Caco-2 (cell line): ENCODE data around the gene NFIA. TPM values are rescaled to one million over a fixed set of nuclear protein-coding genes. Genes with fewer than 3 reads are reported as not detected.

ENCODE experiments used
- BruUV-seq: library from RNA; stranded (reverse); fragments of 400-500 nt; replicated peaks from 2 replicates; lab custom pipeline; 2021; lab: Mats Ljungman, UMichigan
- CTCF ChIA-PET: fragments of 300-600 bp; sonication (Branson Sonifier 250); formaldehyde crosslinking; loops from one replicate; lab custom pipeline; 2022; ENCODE audit warnings: antibody characterized with exemption; lab: Charles Lee
- POLR2A ChIA-PET: fragments of 300-600 bp; sonication (Branson Sonifier 250); formaldehyde crosslinking; loops from one replicate; lab custom pipeline; 2022; ENCODE audit warnings: antibody characterized with exemption; lab: Charles Lee
- DNase-seq, 2 experiments: peaks; one replicate each; pipeline versions ENCODE4 v3.0.0 to v3.0.0-alpha.2; 2020 to 2022
- H3K27me3 ChIP-seq: replicated peaks from 2 replicates; pipeline ENCODE4 v1.6.0; 2011; ENCODE audit warnings: low read length; ENCODE audit not compliant: control insufficient read depth, insufficient read depth
- H3K36me3 ChIP-seq: 2 replicates; pipeline ENCODE4 v1.5.1; 2011; ENCODE audit warnings: low read length; ENCODE audit not compliant: control insufficient read depth, insufficient read depth
- H3K4me1 ChIP-seq: fragments of 250-450 bp; sonication (Bioruptor Pico); 2 replicates; pipeline ENCODE4 v1.5.1; 2020; ENCODE audit warnings: mild to moderate bottlenecking
- H3K4me3 ChIP-seq: 2 replicates; pipeline ENCODE4 v1.5.1; 2011; ENCODE audit warnings: low read depth, mild to moderate bottlenecking, control low read depth, low read length
- H3K9me3 ChIP-seq: fragments of 250-450 bp; sonication (Bioruptor Pico); 2 replicates; pipeline ENCODE4 v1.5.1; 2020; ENCODE audit warnings: mild to moderate bottlenecking, moderate library complexity
- H3K27ac Mint-ChIP-seq: one replicate; pipeline ENCODE4 v1.8.0; 2022; ENCODE audit warnings: mixed read lengths; ENCODE audit not compliant: unreplicated experiment
- H3K27me3 Mint-ChIP-seq: one replicate; pipeline ENCODE4 v1.8.0; 2022; ENCODE audit warnings: mixed read lengths; ENCODE audit not compliant: insufficient read depth, unreplicated experiment
- H3K36me3 Mint-ChIP-seq: one replicate; pipeline ENCODE4 v1.8.0; 2022; ENCODE audit warnings: mild to moderate bottlenecking, mixed read lengths; ENCODE audit not compliant: insufficient read depth, unreplicated experiment
- H3K4me1 Mint-ChIP-seq: one replicate; pipeline ENCODE4 v1.8.0; 2022; ENCODE audit warnings: low read depth, mixed read lengths; ENCODE audit not compliant: unreplicated experiment
- H3K4me3 Mint-ChIP-seq: one replicate; pipeline ENCODE4 v1.8.0; 2022; ENCODE audit warnings: mild to moderate bottlenecking, moderate library complexity, mixed read lengths; ENCODE audit not compliant: unreplicated experiment
- H3K9me3 Mint-ChIP-seq: one replicate; pipeline ENCODE4 v1.8.0; 2022; ENCODE audit warnings: mixed read lengths; ENCODE audit not compliant: unreplicated experiment
- intact Hi-C: fragments of 100-400 bp; cut with micrococcal nuclease; formaldehyde crosslinking; loops from one replicate; pipeline ENCODE4 v1.10.0; 2022; ENCODE audit not compliant: unreplicated experiment
- total RNA-seq: library from RNA; stranded (reverse); gene quantifications from 2 replicates; pipeline ENCODE4 v1.2.3, GENCODE V29; 2022
- TF ChIP-seq, protein P1 (sequence below), 2 experiments: fragments of 200-600 bp in 1 of 2; IDR thresholded peaks; 1 replicate in 1 of 2; 2 replicates in 1 of 2; pipeline versions ENCODE4 v1.5.1 to v1.8.0; 2011 to 2022; ENCODE audit warnings: antibody characterized with exemption in 1 of 2, control low read depth in 1 of 2, inconsistent platforms in 1 of 2, low read depth in 1 of 2, low read length in 1 of 2, mild to moderate bottlenecking in 1 of 2, moderate library complexity in 1 of 2; ENCODE audit not compliant: insufficient read depth in 1 of 2, severe bottlenecking in 1 of 2, unreplicated experiment in 1 of 2

NFIA gene
- total RNA-seq, 1 experiment from 2014 or later: 1.4 TPM

DNA sequence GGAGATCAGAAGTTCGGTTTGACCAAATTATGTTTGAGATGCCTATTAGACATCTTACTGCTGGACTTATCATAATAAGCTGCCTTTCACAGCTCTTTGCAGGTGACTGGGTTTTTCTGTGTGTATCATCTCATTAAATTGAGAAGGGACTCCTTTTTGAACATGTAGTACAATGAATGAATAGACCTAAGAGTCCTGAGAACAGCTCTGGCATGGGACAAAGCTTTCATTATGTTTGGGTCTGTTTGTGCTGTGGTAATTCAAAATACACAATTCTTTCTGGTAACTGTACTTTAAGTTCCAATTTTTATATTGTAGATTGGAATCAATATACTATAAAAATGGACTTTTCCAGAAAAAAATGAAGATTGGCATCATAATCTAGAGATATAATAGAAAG is 330.2 kb downstream of the NFIA start:
- no TSS peak for BruUV-seq

DNA sequence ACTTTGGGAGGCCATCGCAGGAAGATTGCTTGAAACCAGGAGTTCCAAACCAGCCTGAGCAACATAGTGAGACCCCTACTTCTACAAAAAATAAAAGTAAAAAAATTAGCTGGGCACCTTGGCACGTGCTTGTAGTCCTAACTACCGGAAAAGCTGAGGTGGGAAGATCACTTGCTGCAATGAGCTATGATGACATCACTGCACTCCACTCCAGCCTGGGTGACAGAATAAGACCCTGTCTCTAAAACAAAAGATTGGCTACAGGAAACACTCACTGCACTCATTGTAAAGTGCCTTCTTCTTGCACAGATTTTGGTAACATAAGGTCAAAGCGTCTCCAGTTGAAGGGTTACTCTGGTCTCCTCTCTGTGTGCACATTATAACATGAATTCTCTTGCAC is 336.8 kb downstream of the NFIA start:
- TF ChIP-seq, protein P1, sequence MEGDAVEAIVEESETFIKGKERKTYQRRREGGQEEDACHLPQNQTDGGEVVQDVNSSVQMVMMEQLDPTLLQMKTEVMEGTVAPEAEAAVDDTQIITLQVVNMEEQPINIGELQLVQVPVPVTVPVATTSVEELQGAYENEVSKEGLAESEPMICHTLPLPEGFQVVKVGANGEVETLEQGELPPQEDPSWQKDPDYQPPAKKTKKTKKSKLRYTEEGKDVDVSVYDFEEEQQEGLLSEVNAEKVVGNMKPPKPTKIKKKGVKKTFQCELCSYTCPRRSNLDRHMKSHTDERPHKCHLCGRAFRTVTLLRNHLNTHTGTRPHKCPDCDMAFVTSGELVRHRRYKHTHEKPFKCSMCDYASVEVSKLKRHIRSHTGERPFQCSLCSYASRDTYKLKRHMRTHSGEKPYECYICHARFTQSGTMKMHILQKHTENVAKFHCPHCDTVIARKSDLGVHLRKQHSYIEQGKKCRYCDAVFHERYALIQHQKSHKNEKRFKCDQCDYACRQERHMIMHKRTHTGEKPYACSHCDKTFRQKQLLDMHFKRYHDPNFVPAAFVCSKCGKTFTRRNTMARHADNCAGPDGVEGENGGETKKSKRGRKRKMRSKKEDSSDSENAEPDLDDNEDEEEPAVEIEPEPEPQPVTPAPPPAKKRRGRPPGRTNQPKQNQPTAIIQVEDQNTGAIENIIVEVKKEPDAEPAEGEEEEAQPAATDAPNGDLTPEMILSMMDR (IDR thresholded peaks at IDR 0.05; ENCODE audit: insufficient read depth in 1 of 2, low read depth in 1 of 2, low read length in 1 of 2, severe bottlenecking in 1 of 2, unreplicated experiment in 1 of 2): no peak
- POLR2A ChIA-PET: no interaction called here
- CTCF ChIA-PET: no interaction called here

More for the DNA sequence above, 330.2 kb downstream of the NFIA start:
- Histone ChIP-seq H3K4me1 (no peaks in the 10 kb centered on the region), H3K9me3 (no peaks in the 10 kb centered on the region), H3K27me3 (no peaks in the 10 kb centered on the region; the same call in 1 of the 2 replicates), H3K4me3 (no peak overlapping the region), H3K36me3 (no peaks in the 10 kb centered on the region)
- H3K36me3 Mint-ChIP-seq: no peaks in the 10 kb centered on the region
- POLR2A ChIA-PET: no interaction called here
- CTCF ChIA-PET: no interaction called here
- no peaks in the 10 kb centered on the region for H3K27me3 Mint-ChIP-seq
- no peak overlapping the region for H3K4me3 Mint-ChIP-seq
- no peak for DNase-seq
- H3K4me1 Mint-ChIP-seq: no peaks in the 10 kb centered on the region
- intact Hi-C loops: no loop called here
- no peaks in the 10 kb centered on the region for H3K9me3 Mint-ChIP-seq
- TF ChIP-seq, protein P1 (IDR thresholded peaks at IDR 0.05; ENCODE audit: insufficient read depth in 1 of 2, low read depth in 1 of 2, low read length in 1 of 2, severe bottlenecking in 1 of 2, unreplicated experiment in 1 of 2): no peak
- no peak overlapping the region for H3K27ac Mint-ChIP-seq

DNA sequence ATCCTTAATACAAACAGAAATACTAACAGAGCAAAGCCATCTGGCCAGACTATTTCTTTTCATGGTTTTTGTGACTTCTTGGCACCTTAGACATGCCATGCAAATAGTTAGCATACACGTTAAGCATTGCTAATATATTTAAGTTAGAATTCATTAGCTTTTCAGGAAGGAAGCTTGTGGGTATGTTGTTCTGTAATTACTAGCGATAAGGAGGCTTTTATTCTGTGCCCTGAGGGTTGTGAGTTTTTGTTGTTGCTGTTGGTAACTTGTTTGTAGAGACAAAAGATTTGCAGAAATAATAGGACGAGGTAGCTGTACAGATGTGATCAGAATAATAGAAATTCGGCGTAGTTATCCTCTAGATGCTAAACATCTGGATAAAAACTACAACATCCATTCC is 337.3 kb downstream of the NFIA start:
- Histone ChIP-seq H3K4me1 (no peaks in the 10 kb centered on the region), H3K4me3 (no peak overlapping the region), H3K9me3 (no peaks in the 10 kb centered on the region), H3K27me3 (no peaks in the 10 kb centered on the region), H3K36me3 (no peaks in the 10 kb centered on the region)
- TF ChIP-seq, protein P1 (IDR thresholded peaks at IDR 0.05; ENCODE audit: insufficient read depth in 1 of 2, low read depth in 1 of 2, low read length in 1 of 2, severe bottlenecking in 1 of 2, unreplicated experiment in 1 of 2): no peak
- DNase-seq: no peak
- Mint-ChIP-seq H3K9me3 (no peaks in the 10 kb centered on the region), H3K27ac (no peak overlapping the region), H3K36me3 (no peaks in the 10 kb centered on the region), H3K4me3 (no peak overlapping the region), H3K4me1 (no peaks in the 10 kb centered on the region), H3K27me3 (no peaks in the 10 kb centered on the region)
- no TSS peak for BruUV-seq
- intact Hi-C loops: no loop called here
- POLR2A ChIA-PET: no interaction called here
- CTCF ChIA-PET: no interaction called here

More for the DNA sequence above, 336.8 kb downstream of the NFIA start:
- Mint-ChIP-seq H3K9me3 (no peaks in the 10 kb centered on the region), H3K4me1 (no peaks in the 10 kb centered on the region), H3K27me3 (no peaks in the 10 kb centered on the region), H3K36me3 (no peaks in the 10 kb centered on the region), H3K4me3 (no peak overlapping the region), H3K27ac (no peak overlapping the region)
- no peaks in the 10 kb centered on the region for H3K36me3 ChIP-seq
- intact Hi-C loops: no loop called here
- no peaks in the 10 kb centered on the region for H3K27me3 ChIP-seq
- no peaks in the 10 kb centered on the region for H3K4me1 ChIP-seq
- no TSS peak for BruUV-seq
- no peaks in the 10 kb centered on the region for H3K9me3 ChIP-seq
- H3K4me3 ChIP-seq: no peak overlapping the region
- no peak for DNase-seq
